A549 (cell line): ENCODE data around the gene ITSN2.

Experiments used
- CBX2 ChIP-seq: fragments of 200-600 bp; sonication (generic); IDR thresholded peaks from 2 replicates; pipeline ENCODE4 v1.6.1; 2016; ENCODE audit warnings: low read depth, mild to moderate bottlenecking, borderline replicate concordance
- CBX8 ChIP-seq: fragments of 200-600 bp; sonication (generic); IDR thresholded peaks from 2 replicates; pipeline ENCODE4 v1.6.1; 2016
- CTCF ChIP-seq: fragments of >200 bp; sonication (Bioruptor Twin); formaldehyde crosslinking; IDR thresholded peaks from 3 replicates; pipeline ENCODE4 v1.5.1; 2016

DNA sequence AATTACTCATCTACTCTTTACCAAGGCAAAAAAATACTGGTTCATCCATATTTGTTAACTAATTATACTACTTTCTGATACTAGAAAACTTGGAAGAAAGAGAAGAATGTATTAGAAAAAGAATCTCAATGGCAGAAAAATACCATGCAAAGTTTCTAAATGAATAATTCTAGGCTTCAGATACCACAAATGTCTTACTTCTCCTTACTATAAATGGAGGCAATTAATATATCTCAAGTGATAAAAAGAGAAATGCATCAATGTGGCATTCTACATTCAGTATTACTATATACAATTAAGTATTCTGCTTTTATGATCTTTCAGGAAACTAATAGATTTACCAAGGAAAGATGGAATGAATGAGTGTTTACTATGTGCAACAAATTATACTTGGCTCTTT is 85.5 kb downstream of the ITSN2 start:
- TF ChIP-seq CTCF (no peak), CBX2 (no peak), CBX8 (no peak)
